Stimulated activated CD4-positive, alpha-beta T cell treated with anti-CD3 and anti-CD28 coated beads, Interleukin-2, amount 100 ng/mL, for 48 hours (primary cell): ENCODE measurements around the gene GON7.
"Not testable (repeated sequence)": the region's sequence is repeated elsewhere in the genome, so short reads cannot be mapped to it uniquely, and the experiment has no call there.

Experiments
- DNase-seq, 2 donors: peaks; one replicate each; pipeline ENCODE4 v3.0.0-alpha.2; 2020

GON7 gene, protein sequence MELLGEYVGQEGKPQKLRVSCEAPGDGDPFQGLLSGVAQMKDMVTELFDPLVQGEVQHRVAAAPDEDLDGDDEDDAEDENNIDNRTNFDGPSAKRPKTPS

DNA sequence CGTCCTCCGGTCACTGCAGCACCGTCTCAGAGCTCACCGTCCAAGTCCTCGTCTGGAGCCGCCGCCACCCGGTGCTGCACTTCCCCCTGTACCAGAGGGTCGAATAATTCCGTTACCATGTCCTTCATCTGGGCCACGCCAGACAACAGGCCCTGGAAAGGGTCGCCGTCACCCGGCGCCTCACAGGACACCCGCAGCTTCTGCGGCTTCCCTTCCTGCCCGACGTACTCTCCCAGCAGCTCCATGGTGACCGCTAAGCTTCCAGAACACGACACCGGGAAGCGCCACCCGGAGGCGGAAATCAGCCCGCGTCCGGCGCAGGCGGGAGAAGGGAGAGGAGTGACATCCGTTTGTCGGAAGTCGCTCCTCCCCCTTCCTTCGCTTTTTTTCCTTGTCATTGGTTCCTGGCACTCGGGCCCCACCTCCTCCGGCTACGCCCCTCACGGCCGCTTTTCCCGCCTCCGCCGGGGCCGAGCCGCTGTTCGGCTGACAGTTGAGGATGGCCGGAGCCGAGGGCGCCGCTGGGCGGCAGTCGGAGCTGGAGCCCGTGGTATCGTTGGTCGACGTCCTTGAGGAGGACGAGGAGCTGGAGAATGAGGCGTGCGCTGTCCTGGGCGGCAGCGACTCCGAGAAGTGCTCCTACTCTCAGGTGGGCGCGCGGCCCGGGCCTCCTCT lies at the start of gene GON7, which contains the start of gene UBR7:
Gene GON7 (minus strand): TSS at position 273 of the 675 bp plus-strand sequence. CDS start 28 bp downstream, at position 245.
Gene UBR7 (plus strand): TSS at position 464 of the 675 bp plus-strand sequence. CDS start 36 bp downstream, at position 500.
- peak; percentile 83 to 88 for DNase-seq

DNA sequence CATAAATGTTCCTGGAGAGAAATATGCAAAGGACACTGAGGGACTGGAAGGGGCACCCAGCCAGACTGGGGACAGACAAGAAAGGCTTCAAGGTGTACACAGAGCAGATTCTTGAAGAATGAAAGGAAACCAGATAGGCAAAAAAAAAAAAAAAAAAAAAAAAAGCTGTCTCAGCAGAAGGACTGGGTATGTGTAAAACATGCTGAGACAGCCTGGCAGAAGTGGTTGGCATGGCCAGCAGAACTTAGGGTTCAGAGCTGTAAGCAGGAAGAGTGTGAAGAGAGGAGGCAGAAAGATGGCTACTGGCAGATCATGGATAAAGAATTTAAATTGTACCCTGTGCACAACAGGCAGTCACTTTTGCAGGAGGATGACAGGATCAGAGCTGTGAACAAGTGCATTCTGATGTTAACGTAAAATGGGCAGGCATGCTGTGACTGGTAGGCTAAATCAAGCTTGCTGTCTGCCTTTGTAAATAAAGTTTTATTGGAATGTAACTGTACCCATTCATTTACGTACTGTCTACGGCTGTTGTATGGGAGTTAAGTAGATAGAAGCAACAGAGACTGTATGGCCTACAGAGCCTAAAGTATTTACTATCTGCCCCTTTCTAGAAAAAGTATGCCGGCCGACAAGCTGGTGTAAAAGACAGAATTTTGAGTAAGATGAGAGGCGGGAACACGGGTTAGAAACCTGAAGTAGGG lies 42.4 kb upstream of the GON7 start:
- no peak for DNase-seq

DNA sequence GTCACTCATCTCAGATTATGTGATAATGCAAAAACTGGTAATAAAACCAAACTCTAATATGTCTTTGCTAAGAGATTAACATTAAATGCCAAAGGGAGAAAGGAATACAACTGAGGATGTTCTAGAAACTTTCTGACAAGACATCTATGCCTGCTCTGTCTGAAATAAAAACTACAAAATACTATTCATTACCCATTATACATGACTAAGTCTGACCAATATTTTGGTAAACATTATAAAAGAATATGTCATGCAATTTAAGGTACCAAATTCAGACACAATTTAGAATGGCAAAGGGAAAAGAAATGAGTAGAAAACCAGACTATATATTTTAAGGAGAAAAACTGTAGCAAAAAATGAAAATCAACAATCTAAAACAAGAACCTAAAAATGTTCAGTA lies 39.7 kb upstream of the GON7 start:
- no peak for DNase-seq

DNA sequence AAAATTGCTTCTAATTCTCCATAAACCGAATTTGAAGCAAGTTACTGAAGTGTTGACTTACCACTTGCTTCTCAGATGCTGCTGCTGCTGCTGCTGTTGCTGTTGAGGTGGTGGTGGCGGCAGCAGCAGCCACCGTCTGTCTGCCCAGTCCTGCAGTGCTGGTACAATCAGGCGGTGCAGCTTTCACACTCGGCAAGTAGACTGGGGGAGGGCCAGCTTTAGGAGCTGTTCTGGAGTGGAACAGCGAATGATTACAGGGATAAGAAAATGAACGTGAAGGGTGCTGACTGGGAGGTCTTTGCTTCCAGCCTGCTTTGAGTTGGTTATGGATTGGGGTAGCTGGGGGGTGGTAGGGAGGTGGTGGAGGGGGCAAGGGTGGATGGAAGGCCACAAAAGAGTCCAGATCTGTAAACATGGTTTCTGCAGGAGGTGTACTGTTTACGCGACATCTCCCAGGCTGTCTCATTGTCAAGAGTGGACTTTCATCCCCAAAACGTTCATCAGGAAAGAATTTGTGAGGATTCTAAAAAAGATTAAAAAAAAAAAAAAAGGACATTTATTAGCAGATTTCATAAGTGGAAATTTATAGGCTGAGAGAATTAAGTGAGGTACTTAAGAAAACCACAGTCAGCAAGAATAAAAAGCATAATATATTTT lies 39.0 kb upstream of the GON7 start:
- no peak for DNase-seq

DNA sequence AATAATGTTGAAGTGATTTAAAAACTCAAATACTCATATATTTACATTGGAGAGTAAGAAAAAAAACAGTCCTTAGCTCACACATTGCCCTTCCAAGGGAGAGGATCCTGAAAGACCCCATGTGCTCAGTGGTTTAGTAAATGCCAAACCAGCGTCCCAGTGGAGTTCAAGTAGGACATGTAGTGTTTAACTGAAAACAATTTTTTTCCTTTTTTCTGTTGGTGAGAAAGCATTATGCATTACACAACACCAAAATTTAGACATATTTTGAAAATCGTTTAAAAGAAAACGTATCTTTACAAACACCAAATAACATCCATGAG lies 33.8 kb upstream of the GON7 start:
- no peak for DNase-seq

DNA sequence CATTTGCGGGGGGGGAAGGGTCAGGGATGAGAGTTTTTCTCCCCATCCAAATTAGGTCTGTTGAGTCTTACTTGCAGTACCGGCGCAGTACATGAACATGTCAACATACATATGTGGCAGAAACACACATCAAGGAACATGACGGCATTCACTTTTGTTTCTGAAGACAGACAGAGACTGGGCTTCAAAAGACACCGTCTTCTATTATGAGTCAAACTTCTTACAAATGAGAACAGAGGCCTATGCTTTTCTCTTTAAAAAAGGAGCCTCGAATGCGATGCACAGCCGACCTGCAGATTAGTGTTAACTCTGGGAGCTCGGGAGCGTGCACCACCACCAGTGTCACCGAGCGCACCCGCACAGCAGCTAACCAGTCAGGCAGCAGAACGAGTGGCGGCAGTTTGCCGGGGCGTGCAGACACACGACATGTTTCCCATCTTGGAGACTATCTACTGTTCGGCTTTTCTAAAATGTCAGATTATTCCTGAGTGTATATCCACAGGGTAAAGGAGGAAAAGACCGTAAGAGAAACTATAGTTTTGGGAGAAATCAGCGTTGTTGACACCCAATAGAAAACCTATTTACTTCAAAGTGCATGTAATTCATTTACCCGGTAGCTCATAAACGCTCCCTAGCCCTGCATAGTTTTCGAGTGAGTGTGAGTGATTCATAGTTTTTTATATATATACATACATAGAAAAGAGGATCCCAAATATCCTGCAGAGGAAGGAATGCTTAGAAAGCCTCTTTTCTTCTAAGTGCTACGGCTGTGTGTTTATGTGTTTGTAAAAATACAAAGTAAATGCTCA lies 33.2 kb upstream of the GON7 start:
- DNase-seq: no peak

DNA sequence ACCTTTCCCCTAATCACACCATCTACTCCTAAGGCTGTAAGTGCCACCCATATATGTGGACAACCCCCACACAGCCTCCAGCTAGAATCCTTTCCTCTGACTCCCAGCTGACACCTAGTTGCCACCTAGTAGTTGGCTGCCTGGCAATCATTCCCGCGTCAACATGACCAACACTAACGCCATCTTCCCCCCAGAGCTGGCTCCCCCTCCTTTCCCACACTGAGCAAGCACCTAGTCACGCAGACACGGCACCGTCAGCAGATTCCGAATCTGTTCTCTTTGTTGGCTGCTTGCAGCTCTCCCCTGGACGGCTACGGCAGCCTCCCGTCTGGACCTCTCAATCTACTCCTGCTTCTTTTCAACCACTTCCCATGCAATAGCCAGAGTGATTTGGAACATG lies 27.9 kb upstream of the GON7 start:
- no peak for DNase-seq

DNA sequence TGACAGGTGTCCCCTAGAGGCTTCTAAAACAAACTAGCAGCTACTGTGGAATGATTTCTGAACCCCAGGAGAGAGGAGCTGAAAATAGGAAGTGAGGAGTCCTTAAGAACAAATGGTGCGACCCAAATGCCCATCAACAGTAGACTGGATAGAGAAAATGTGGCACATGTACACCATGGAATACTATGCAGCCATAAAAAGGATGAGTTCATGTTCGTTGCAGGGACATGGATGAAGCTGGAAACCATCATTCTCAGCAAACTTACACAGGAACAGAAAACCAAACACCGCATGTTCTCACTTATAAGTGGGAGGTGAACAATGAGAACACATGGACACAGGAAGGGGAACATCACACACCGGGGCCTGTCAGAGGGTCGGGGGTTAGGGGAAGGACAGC lies 26.2 kb upstream of the GON7 start:
- DNase-seq: not testable (repeated sequence)

DNA sequence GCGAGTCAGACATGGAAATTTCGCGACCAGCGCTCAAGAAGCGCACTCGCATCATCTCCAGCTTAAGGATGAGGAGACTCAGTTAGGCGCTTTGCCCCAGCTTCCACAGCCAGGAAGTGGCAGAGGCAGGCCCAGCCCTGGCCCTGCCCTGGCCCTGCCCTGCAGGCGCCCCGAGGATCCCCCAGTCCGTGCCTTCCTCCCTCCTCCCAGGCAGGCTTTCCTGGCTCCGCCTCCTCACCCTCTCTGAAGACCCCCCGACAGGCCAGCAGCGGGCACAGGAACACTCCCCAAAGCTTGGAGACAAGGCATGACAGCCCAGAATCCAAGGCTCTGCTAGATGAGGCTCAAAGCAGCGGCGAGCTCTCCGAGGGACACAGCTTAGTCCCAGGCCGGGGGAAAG lies 25.3 kb upstream of the GON7 start:
- DNase-seq: no peak

DNA sequence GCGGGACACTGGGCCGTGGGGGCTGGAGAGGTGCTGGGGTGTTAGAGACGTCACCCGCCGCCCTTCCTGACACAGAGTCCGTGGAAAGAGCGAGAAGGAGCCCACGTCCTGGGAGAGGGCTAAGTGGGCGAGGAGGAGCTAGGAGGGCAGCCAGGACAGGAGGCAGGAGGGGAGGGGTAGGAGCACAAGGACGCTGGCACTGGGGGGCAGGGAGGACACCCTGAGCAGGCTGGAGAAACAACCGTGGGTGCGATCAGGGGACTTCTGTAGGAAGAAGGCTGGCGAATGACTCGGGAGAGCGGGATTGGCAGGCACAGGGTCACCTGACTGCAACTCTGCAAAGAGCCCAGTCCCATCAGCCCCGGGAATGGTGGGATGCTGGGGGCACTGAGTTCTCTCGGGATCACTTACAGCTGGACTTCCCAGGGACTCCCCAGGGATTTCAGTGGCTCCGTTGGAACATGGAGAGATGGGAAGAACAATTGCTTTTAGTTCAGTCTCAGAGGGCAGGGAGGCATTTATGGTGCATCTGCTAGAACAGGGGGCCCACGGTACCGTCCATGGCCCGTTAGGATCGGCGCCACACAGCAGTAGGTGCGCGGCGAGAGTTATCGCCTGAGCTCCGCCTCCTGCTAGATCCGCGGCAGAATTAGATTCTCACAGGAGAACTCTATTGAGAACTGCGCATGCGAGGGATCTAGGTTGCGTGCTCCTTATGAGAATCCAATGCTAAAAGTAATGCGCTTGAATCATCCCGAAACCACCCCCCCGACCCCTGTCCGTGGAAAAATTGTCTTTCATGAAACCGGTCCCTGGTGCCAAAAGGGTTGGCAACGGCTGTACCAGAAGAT lies 24.5 kb upstream of the GON7 start:
- no peak for DNase-seq

DNA sequence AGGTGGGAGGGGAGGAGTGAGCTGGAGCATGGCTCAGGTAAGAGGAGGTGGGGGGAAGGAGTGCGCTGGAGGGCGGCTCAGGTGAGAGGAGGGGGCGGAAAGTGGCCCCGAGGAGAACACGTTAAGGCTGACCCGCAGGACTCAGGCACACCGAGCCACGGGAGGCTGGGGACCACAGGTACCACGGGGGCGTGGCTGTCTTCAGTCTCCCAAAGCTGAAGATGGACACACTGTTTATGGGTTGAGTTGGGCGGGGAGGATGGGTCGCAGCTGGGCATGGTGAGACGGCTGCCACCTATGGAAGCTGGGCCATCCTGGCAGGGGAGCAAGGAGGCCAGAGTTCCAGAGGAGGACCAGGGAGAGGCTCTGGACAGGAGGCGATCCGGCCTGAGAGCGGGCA lies 23.7 kb upstream of the GON7 start:
- no peak for DNase-seq

DNA sequence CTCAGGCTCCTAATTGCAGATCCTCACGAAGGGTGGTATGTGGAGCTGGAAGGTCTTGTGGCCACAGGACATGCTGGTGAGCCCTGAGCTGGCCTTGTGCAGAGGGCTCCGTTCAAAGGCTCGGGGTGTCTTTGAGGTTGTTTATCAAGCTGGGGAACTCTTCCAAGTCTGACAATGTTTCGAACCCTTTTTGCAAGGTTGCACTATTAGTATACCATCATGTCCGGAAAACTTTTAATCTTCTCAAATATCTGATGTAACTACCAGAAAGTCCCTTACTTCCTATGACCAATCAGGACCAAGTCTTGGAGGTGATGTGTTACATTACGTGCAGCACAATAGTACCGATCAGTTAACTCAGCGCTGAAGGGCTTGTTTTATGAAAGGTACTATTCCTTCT lies 21.7 kb upstream of the GON7 start:
- no peak for DNase-seq

DNA sequence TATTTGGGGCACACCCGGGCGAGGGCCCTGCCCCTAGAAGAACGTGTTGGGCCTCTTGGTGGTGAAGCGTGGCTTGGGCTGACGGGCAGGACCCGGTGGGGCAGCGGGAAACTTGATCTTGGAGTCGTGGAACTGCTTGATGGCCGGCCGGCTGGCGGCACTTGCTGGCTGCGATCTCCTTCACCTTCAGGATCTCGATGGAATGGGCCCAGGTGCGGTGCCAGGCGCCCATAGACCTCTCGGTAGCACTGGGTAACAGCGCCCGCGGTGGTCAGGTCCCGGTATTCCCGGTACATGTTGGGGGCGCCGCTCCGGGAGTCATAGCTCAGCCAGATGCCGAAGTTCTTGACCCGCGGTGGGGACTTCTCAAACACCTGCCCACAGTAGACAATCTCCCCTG lies 16.7 kb upstream of the GON7 start:
- DNase-seq: no peak

DNA sequence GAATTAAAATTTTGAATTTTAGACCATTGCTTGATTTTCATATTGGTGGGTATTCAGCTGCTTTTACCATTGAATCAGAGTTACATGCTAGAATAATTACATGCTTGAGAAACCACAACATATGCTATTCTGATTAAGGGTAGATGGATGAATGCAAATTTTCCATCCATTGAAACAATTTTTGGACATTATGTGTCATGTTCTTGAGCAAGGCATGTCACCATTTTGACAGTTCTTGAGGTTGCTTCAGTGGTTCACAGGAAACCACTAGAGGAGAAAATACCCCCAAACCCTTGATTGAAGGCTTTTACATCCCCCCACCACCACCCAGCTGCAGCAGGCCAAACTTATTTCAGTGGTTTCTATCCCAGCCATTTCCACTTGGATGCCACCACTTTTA lies 13.6 kb upstream of the GON7 start:
- no peak for DNase-seq

DNA sequence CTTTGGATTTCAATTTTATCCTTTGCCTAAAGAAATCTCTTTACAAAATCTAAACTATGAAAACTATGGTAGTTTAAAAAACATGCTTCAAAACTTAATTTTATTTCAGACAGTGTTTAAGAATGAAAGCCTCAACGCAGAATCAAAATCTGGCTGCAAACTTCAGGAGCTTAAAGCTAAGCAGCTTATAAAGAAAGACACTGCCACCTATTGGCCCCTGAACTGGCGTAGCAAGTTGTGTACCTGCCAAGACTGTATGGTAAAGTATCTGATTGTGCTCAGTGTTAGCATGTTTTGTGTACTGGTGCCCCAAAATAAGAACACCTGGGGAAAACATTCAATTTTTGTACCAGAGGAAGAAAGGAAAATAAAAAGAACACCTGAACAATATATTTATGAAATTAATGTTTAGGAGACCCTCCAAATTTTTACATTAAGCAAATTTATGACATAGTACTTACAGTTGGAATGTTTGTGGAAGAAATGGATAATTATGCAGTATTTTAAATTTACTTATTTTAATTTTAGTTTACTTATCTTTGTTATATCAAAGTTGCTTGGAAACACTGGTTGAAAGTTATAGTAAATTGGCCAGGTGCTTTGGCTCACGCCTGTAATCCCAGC lies 12.3 kb upstream of the GON7 start:
- DNase-seq: peak in 1 of 2 donors; percentile 16

DNA sequence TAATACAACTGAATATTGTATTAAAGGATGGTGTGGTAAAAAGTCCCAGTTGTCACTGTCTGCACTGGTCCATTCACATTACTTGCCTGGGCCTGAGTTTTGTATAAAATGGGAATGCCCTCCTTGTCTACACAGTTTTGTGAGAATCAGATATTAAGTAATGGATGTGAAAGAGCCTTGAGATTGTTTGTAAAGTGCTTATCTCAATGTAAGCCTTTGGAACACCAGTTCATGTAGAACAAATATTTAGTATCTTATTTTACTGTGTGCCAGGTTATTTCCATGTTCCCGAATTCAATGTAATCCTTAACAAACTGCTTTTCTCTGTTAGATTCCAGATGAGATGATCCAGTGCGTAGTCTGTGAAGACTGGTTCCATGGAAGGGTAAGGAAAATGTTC lies 7.7 kb upstream of the GON7 start:
- DNase-seq: no peak

DNA sequence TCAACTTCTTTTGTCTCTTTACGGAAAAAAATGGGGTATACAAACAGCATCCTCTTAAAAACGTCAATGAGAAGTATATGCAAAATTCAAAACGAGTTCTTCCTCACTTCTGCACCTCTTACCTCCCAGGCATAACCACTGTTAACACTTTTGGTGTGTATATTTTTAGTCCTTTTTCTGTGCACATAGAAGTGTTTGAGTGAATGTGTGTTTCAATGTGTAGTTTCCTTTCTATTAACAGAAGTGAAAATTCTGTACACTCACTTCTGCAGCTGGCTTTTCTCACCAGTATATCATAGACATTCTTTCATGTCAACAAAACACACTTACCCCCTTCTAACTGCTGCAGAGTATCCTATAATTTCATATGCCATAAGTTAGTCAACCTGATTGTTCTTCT lies 5.6 kb upstream of the GON7 start:
- no peak for DNase-seq

DNA sequence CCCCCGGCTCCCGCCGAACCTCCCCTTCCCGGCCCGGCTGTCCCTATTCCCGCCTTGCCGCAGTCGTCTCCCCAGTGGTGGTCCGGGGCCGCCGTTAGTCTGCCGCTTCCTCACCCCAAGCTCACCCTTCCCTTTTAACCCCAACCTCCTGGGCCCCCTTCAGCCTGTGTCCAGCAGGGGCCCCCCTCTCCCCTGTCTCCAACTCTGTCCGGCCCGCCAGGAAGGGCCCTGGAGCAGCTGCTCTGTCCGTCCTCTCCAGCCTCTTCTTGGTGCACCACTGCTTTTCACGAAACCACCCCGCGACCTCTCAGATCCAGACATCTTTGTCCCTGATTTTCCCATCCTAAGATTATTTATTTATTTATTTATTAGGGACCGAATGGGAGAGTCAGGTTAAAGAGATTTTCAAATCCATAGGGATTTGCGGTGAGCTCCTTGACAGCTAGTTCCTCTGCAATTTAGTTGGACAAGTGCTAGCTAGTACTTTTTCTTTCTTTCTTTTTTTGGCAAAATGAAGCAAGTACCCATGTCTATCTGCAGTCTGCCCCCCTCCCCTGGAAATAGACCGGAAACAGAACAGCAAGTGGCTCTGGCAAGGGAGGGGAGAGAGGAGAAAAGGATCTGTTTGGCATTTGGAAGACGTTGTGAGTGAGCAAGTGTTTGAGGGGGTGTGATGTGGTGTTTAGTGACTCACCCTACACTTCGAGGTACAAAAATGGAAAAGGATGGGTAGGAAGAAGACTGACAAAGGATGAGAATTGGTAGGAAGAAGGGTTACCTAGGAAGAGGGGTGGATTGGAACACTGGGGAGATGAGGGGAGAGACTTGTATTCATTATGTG lies 823 bp upstream of the GON7 start:
- no peak for DNase-seq

DNA sequence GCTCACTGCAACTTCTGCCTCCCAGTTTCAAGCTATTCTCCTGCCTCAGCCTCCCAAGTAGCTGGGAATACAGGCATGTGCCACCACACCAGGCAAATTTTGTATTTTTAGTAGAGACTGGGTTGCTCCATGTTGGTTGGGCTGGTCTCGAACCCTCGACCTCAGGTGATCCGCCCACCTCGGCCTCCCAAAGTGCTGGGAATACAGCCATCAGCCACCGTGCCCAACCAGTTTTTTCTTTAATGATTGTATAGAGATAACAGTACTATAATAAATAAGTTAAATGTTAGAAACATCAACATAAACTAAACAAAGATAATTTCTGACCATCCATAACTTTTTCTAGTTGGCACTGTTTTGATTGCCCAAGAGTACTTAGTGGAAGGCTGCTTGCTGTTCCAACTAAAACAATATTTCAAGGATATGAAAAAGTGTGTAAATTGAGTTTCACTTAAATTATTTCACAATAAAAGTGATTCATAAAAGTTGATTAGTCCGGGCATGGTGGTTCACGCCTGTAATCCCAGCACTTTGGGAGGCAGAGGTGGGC lies 5.6 kb downstream of the GON7 start:
- no peak for DNase-seq

DNA sequence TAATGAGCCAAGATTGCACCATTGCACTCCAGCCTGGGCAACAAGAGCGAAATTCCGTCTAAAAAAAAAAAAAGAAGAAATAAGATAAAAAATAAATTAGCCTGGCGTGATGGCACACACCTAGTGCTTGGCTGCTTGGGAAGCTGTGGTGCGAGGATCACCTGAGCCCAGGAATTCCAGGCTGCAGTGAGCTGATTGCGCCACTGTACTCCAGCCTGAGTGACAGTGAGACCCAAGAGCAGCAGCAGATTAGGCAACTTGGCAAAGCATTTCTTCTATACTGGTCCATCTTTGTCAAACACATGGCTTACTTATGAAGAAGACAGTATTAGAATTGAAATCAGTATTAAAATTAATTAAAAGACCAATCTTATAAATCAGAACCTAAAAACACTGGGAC lies 6.3 kb downstream of the GON7 start:
- DNase-seq: no peak
